Measurements from ENCODE around the gene KIF25.
A peak's percentile ranks its signal among the peaks of the same experiment; 100 is the strongest.

KIF25 gene

DNA sequence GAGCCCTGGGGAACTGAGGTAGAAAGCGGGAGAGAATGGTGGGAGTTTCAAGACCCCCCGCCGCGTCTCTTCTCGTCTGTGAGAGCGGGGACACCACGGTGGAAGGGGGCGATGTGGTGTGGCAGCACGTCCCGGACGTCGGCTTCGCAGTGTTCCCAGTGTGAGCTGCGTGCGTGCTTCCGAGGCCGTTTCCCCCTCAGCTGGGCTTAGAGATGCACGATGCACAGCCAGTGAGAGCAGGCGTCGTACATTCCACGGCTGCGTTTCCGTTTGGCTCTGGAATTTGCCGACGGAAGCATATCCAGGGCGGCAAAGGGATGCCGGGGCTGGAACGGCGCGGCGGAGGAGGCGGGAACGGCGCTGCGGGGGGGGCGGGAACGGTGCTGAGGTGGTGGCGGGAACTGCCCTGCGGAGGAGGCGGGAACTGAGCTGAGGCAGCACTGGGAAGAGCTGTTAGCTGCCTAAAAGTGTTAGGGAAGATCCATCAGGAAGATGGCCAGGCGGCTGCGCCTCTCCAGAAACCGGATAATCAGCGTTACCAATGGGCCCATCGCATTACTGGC, 37.7 kb downstream of the KIF25 start:
- DNase-seq (ENCODE audit: low read depth) = peak; percentile 86
- peak overlapping the region; percentile 52 for H3K4me3 ChIP-seq (ENCODE audit: low read depth, low read length)
- TF ChIP-seq, protein P1, sequence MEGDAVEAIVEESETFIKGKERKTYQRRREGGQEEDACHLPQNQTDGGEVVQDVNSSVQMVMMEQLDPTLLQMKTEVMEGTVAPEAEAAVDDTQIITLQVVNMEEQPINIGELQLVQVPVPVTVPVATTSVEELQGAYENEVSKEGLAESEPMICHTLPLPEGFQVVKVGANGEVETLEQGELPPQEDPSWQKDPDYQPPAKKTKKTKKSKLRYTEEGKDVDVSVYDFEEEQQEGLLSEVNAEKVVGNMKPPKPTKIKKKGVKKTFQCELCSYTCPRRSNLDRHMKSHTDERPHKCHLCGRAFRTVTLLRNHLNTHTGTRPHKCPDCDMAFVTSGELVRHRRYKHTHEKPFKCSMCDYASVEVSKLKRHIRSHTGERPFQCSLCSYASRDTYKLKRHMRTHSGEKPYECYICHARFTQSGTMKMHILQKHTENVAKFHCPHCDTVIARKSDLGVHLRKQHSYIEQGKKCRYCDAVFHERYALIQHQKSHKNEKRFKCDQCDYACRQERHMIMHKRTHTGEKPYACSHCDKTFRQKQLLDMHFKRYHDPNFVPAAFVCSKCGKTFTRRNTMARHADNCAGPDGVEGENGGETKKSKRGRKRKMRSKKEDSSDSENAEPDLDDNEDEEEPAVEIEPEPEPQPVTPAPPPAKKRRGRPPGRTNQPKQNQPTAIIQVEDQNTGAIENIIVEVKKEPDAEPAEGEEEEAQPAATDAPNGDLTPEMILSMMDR (conservative IDR thresholded peaks at IDR 0.05; ENCODE audit: low read depth, low read length) = no peak

DNA sequence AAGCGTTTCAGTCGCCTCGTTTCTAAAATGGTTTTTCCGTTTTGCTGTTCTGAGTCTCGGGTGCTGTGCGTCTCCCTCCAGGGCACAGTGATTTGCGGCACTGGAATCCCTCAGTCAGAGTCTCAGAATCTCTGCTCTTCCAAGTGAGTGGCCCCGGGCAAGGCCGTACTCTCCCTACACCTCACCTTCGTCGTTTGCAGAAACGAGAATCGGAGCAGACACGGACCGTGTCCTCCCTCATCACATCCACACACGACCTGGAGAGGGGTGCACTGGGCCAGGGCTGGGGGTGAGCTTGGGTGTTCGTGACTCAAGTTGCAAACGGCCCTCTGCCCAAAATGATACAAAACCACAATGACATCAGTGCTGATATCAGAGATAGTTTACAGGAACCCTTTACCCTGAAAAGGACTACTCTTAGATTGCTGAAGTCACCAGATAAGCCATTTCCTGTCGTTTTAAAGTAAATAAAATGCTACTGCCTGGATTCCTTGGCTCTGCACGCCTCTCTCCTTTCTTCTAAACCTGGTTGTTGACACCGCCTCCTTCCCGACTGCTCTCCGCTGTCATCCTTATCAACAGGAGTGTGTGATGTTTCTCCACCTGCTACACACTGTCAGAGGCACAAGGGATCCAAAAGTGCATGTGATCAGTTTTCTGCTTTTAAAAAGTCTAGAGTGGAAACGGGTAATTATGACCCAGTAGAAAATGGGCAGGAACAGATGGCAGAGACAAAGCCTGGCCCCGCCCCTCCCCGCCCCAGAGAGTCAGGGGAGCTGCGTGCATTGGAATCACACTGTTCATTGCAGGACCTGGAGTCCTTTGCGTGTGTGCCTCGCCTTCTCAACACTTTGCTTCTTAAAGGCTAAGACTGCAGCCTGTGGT, 38.4 kb downstream of the KIF25 start:
- no peak for DNase-seq (ENCODE audit: low read depth)
- peak overlapping the region; percentile 52 for H3K4me3 ChIP-seq (ENCODE audit: low read depth, low read length)
- TF ChIP-seq, protein P1 (conservative IDR thresholded peaks at IDR 0.05; ENCODE audit: low read depth, low read length) = no peak

DNA sequence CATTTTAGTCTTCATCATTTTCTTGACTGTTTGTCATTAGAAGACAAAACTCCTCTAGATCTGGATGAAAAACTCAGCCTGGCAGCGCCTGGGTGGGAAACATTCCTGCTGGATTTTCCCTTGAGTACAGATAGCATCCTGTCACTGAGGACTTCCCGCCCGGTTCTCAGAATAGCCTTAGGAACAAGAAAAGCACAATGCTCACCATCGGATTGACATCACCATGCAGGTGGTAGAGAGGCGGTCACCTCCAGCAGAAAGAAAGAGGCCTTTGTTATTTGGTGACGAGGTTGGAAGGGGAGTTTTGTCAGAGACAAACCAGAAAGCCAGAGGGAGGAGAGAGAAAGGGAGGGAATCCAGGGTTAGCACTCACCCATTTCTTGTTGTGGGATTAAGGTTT, 39.8 kb downstream of the KIF25 start:
- no peak overlapping the region for H3K4me3 ChIP-seq (ENCODE audit: low read depth, low read length)
- DNase-seq (ENCODE audit: low read depth) = no peak
- TF ChIP-seq, protein P1 (conservative IDR thresholded peaks at IDR 0.05; ENCODE audit: low read depth, low read length) = no peak

DNA sequence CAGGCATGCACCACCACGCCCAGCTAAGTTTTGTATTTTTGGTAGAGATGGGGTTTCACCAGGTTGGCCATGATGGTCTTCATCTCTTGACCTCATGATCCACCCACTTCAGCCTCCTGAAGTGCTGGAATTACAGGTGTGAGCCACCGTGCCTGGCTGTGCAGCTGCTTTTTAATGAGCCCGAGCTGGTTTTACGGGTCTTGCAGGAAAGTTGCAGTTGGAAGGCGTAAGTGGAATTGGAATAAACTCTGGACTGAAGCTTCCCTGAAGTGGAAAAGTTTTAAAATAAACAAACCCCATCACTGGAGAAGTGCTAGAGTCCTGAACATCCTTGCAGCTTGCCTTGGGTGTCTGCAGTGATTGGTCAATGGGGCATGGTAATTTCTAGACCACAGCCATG, 40.4 kb downstream of the KIF25 start:
- TF ChIP-seq, protein P1 (conservative IDR thresholded peaks at IDR 0.05; ENCODE audit: low read depth, low read length) = no peak
- no peak for DNase-seq (ENCODE audit: low read depth)
- H3K4me3 ChIP-seq (ENCODE audit: low read depth, low read length) = no peak overlapping the region

DNA sequence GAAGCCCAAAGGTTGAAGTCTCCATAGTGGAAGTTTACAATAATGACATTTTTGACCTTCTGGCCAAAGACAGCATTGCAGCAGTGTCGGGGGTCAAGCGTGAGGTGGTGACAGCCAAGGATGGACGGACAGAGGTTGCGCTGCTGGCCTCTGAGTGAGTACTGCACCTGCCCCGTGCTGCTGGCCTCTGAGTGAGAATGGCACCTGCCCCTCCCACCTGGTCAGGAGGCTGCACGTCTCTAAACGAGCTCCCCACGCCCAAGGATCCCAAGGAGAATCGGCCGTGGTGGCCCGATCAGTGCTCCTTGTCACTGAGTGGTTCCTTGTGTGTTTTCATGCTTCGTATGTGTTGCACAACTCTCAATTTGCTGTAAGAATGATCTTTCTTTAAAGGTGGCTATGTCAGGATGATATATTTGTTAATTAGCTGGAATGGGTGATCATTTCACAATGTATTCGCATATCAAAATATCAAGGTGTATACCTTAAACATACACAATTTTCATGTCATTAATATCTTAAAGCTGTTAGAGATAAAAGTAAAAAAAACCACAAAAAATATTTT, 41.2 kb downstream of the KIF25 start:
- DNase-seq (ENCODE audit: low read depth) = no peak
- no peak overlapping the region for H3K4me3 ChIP-seq (ENCODE audit: low read depth, low read length)
- TF ChIP-seq, protein P1 (conservative IDR thresholded peaks at IDR 0.05; ENCODE audit: low read depth, low read length) = no peak

DNA sequence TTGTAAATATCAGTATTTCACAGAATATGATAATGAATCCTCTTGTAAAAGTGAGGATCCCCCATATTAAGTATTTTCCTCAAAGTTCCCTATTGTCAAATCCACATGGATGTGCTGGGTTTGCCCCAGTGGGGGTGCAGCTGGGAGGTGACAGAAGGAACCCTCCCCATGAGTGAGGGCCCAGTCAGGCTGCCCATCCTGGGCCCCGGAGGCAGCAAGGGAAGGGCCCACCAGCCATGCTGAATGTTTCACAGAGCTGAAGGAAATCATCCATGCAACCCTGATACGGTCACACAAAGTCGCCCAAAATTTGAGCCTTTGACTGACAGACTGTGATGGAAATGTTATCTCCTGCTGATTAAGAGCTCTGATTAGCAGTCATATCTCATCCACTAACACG, 41.8 kb downstream of the KIF25 start:
- H3K4me3 ChIP-seq (ENCODE audit: low read depth, low read length) = no peak overlapping the region
- no peak for DNase-seq (ENCODE audit: low read depth)
- TF ChIP-seq, protein P1 (conservative IDR thresholded peaks at IDR 0.05; ENCODE audit: low read depth, low read length) = no peak
